Thyroid gland (tissue), 4 donors: ENCODE results near the gene SETBP1.

Source experiments
- CTCF ChIP-seq, 6 experiments: fragments of 200-600 bp in 3 of 6; fragments of 450-650 bp in 3 of 6; sonication (generic) in 3 of 6; IDR thresholded peaks; one replicate each; pipeline ENCODE4 v1.5.1; 2016 to 2019; ENCODE audit warnings: antibody characterized with exemption in 6 of 6, mild to moderate bottlenecking in 2 of 6, inconsistent platforms in 1 of 6, moderate library complexity in 1 of 6
- POLR2A ChIP-seq, 2 donors: fragments of 450-650 bp; IDR thresholded peaks; one replicate each; pipeline ENCODE4 v1.6.1; 2017; ENCODE audit warnings: antibody characterized with exemption in 2 of 2, mild to moderate bottlenecking in 2 of 2, moderate library complexity in 1 of 2

GRCh38 chr18:45046961-45047360 is 366.3 kb downstream of the SETBP1 start:
- TF ChIP-seq POLR2A (IDR thresholded peaks at IDR 0.05): no peak
- TF ChIP-seq CTCF (IDR thresholded peaks at IDR 0.05): no peak
